ENCODE data around the gene CPED1. TPM values are rescaled to one million over a fixed set of nuclear protein-coding genes. Genes with fewer than 3 reads are reported as not detected.

CPED1 gene
- total RNA-seq, 1 donor from 2014 or later, result 3.9 TPM

- Mint-ChIP-seq H3K4me3 (ENCODE audit: unreplicated experiment) (no peak overlapping the region), H3K36me3 (ENCODE audit: unreplicated experiment) (no peaks in the 10 kb centered on the region), H3K9me3 (ENCODE audit: unreplicated experiment) (peaks cover 4% of the 10 kb centered on the region), H3K4me1 (ENCODE audit: unreplicated experiment) (peaks cover 5% of the 10 kb centered on the region), H3K27me3 (ENCODE audit: unreplicated experiment) (no peaks in the 10 kb centered on the region), H3K27ac (ENCODE audit: unreplicated experiment) (no peak overlapping the region)
- DNase-seq (ENCODE audit: extremely low spot score, unreplicated experiment), result no peak
- TF ChIP-seq CTCF (IDR thresholded peaks at IDR 0.05), result no peak
These were observed 274.5 kb downstream of the CPED1 start for GRCh38 chr7:121262969-121263368.

GRCh38 chr7:121266307-121266894 is 277.9 kb downstream of the CPED1 start:
- H3K27ac Mint-ChIP-seq (ENCODE audit: unreplicated experiment), result no peak overlapping the region

DNA sequence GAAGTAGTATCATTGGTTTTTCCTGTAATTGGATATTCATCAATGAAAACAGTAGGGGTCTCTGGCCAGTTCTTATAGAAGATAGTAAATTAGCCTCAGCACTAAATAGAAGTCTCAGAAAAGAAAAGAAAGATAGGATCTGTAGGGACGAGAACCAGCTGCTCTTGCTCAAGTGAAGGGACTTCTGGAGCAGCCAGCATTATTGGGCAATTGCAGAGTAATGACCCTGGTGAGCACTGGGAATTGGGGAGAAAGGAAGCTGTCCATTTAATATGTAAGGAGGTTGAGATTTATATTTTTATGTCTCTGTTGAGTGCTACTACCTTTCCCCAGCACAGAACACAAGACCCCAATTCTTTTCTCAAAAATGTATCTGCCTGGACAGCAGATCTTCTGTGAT is 279.1 kb downstream of the CPED1 start:
- no peaks in the 10 kb centered on the region for H3K27me3 Mint-ChIP-seq (ENCODE audit: unreplicated experiment)
- DNase-seq (ENCODE audit: extremely low spot score, unreplicated experiment), result no peak
- peaks cover 5% of the 10 kb centered on the region for H3K4me1 Mint-ChIP-seq (ENCODE audit: unreplicated experiment)
- peaks cover 8% of the 10 kb centered on the region for H3K9me3 Mint-ChIP-seq (ENCODE audit: unreplicated experiment)
- H3K27ac Mint-ChIP-seq (ENCODE audit: unreplicated experiment), result no peak overlapping the region
- no peak overlapping the region for H3K4me3 Mint-ChIP-seq (ENCODE audit: unreplicated experiment)
- TF ChIP-seq CTCF (IDR thresholded peaks at IDR 0.05), result no peak
- H3K36me3 Mint-ChIP-seq (ENCODE audit: unreplicated experiment), result no peaks in the 10 kb centered on the region

More at GRCh38 chr7:121266307-121266894, 277.9 kb downstream of the CPED1 start:
- peaks cover 5% of the 10 kb centered on the region for H3K4me1 Mint-ChIP-seq (ENCODE audit: unreplicated experiment)
- peaks cover 8% of the 10 kb centered on the region for H3K9me3 Mint-ChIP-seq (ENCODE audit: unreplicated experiment)
- no peak for DNase-seq (ENCODE audit: extremely low spot score, unreplicated experiment)
- no peak overlapping the region for H3K4me3 Mint-ChIP-seq (ENCODE audit: unreplicated experiment)
- TF ChIP-seq CTCF (IDR thresholded peaks at IDR 0.05), result no peak
- no peaks in the 10 kb centered on the region for H3K27me3 Mint-ChIP-seq (ENCODE audit: unreplicated experiment)
- no peaks in the 10 kb centered on the region for H3K36me3 Mint-ChIP-seq (ENCODE audit: unreplicated experiment)

GRCh38 chr7:121269798-121270197 is 281.3 kb downstream of the CPED1 start:
- Mint-ChIP-seq H3K9me3 (ENCODE audit: unreplicated experiment) (peaks cover 8% of the 10 kb centered on the region), H3K4me1 (ENCODE audit: unreplicated experiment) (peaks cover 6% of the 10 kb centered on the region), H3K36me3 (ENCODE audit: unreplicated experiment) (no peaks in the 10 kb centered on the region), H3K4me3 (ENCODE audit: unreplicated experiment) (no peak overlapping the region), H3K27ac (ENCODE audit: unreplicated experiment) (no peak overlapping the region), H3K27me3 (ENCODE audit: unreplicated experiment) (no peaks in the 10 kb centered on the region)
- DNase-seq (ENCODE audit: extremely low spot score, unreplicated experiment), result no peak
- TF ChIP-seq CTCF (IDR thresholded peaks at IDR 0.05), result no peak

DNA sequence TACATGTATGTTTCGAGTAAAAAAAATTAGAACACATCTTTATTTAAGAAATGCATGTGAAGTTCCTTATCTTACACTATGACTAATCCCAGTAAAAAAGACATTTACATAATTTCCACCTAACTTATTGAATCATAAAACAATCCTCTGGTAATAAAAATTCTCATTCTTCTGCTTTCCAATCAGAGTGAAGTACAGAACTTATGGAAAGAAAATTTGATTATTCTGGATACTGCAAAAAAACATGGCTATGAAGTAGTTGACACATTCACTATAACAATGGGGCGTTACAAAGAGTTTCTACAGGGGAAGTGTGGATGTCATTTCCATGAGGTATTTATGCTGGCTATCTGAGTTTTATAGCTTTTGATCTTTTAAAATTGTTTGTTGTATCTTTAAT is 282.6 kb downstream of the CPED1 start:
- Mint-ChIP-seq H3K4me1 (ENCODE audit: unreplicated experiment) (peaks cover 6% of the 10 kb centered on the region), H3K36me3 (ENCODE audit: unreplicated experiment) (no peaks in the 10 kb centered on the region), H3K4me3 (ENCODE audit: unreplicated experiment) (no peak overlapping the region), H3K27ac (ENCODE audit: unreplicated experiment) (no peak overlapping the region), H3K27me3 (ENCODE audit: unreplicated experiment) (no peaks in the 10 kb centered on the region), H3K9me3 (ENCODE audit: unreplicated experiment) (peaks cover 8% of the 10 kb centered on the region)
- TF ChIP-seq CTCF (IDR thresholded peaks at IDR 0.05), result no peak
- DNase-seq (ENCODE audit: extremely low spot score, unreplicated experiment), result no peak

Measured in osteocyte (in vitro differentiated cells).